WTC11 (cell line): ENCODE measurements around the gene AP4S1. TPM values are rescaled to one million over a fixed set of nuclear protein-coding genes. Genes with fewer than 3 reads are reported as not detected.

Experiments
- ATAC-seq: fragments of 200-7000 bp; cut with Tn5 transposase; 2 replicates; pipeline ENCODE4 v1.10.0; 2021; ENCODE audit warnings: mild to moderate bottlenecking, moderate library complexity
- CTCF ChIA-PET: fragments of 300-600 bp; sonication (Branson Sonifier 250); formaldehyde crosslinking; loops from one replicate; lab custom pipeline; 2021; ENCODE audit warnings: antibody characterized with exemption; lab: Charles Lee
- POLR2A ChIA-PET: fragments of 350-600 bp; sonication (Branson Sonifier 250); formaldehyde crosslinking; loops from one replicate; lab custom pipeline; 2021; ENCODE audit warnings: antibody characterized with exemption; lab: Charles Lee
- DNase-seq: peaks from one replicate; pipeline ENCODE4 v3.0.0; 2021; ENCODE audit warnings: low spot score
- H3K27ac Mint-ChIP-seq: 2 replicates; pipeline ENCODE4 v1.8.0; 2021; ENCODE audit warnings: mixed read lengths
- H3K27me3 Mint-ChIP-seq: 2 replicates; pipeline ENCODE4 v1.8.0; 2021; ENCODE audit warnings: low read depth, mild to moderate bottlenecking, moderate library complexity, mixed read lengths
- H3K36me3 Mint-ChIP-seq: 2 replicates; pipeline ENCODE4 v1.8.0; 2021; ENCODE audit warnings: mixed read lengths
- H3K4me1 Mint-ChIP-seq: 2 replicates; pipeline ENCODE4 v1.8.0; 2022; ENCODE audit warnings: mixed read lengths
- H3K4me3 Mint-ChIP-seq: 2 replicates; pipeline ENCODE4 v1.8.0; 2021; ENCODE audit warnings: mild to moderate bottlenecking, moderate library complexity, mixed read lengths
- H3K9me3 Mint-ChIP-seq: 2 replicates; pipeline ENCODE4 v1.8.0; 2021; ENCODE audit warnings: mixed read lengths
- AR ChIP-seq: fragments of 250-450 bp; sonication (Bioruptor Pico); IDR thresholded peaks from 2 replicates; pipeline ENCODE4 v1.9.0; 2021; ENCODE audit warnings: mild to moderate bottlenecking
- ATF6 ChIP-seq: sonication (generic); formaldehyde crosslinking; IDR thresholded peaks from 2 replicates; pipeline ENCODE4 v1.8.1; 2023; ENCODE audit warnings: mild to moderate bottlenecking, missing genetic modification reagents
- CDX4 ChIP-seq: fragments of 250-450 bp; sonication (Bioruptor Pico); IDR thresholded peaks from 2 replicates; pipeline ENCODE4 v1.9.0; 2021; ENCODE audit warnings: moderate library complexity, mild to moderate bottlenecking, inconsistent platforms, borderline replicate concordance
- CREM ChIP-seq: sonication (generic); formaldehyde crosslinking; IDR thresholded peaks from 2 replicates; pipeline ENCODE4 v1.8.1; 2022; ENCODE audit warnings: mild to moderate bottlenecking, missing genetic modification reagents, moderate library complexity
- EMX1 ChIP-seq: fragments of 250-450 bp; sonication (Bioruptor Pico); IDR thresholded peaks from 2 replicates; pipeline ENCODE4 v1.8.0; 2021; ENCODE audit warnings: mild to moderate bottlenecking
- ERG ChIP-seq: fragments of 250-450 bp; sonication (Bioruptor Pico); IDR thresholded peaks from 2 replicates; pipeline ENCODE4 v1.8.0; 2021; ENCODE audit warnings: mild to moderate bottlenecking
- GABPB1 ChIP-seq: sonication (generic); formaldehyde crosslinking; IDR thresholded peaks from 2 replicates; pipeline ENCODE4 v1.8.1; 2023; ENCODE audit warnings: mild to moderate bottlenecking, missing genetic modification reagents
- GTF2I ChIP-seq: fragments of 250-450 bp; sonication (Bioruptor Pico); conservative IDR thresholded peaks from 2 replicates; pipeline ENCODE4 v1.4.0; 2021; ENCODE audit warnings: mild to moderate bottlenecking
- HMGXB4 ChIP-seq: sonication (generic); formaldehyde crosslinking; IDR thresholded peaks from 2 replicates; pipeline ENCODE4 v1.8.1; 2023; ENCODE audit warnings: mild to moderate bottlenecking, moderate library complexity, missing genetic modification reagents
- NR3C1 ChIP-seq: sonication (generic); formaldehyde crosslinking; conservative IDR thresholded peaks from 2 replicates; pipeline ENCODE4 v1.8.1; 2023; ENCODE audit warnings: low read depth, mild to moderate bottlenecking, missing genetic modification reagents
- RELA ChIP-seq: sonication (generic); formaldehyde crosslinking; IDR thresholded peaks from 2 replicates; pipeline ENCODE4 v1.8.1; 2022; ENCODE audit warnings: missing genetic modification reagents, mild to moderate bottlenecking, borderline replicate concordance
- ZBTB43 ChIP-seq: sonication (generic); formaldehyde crosslinking; IDR thresholded peaks from 2 replicates; pipeline ENCODE4 v1.8.1; 2023; ENCODE audit warnings: mild to moderate bottlenecking, missing genetic modification reagents
- ZNF121 ChIP-seq: sonication (generic); formaldehyde crosslinking; IDR thresholded peaks from 2 replicates; pipeline ENCODE4 v1.8.0; 2023; ENCODE audit warnings: missing genetic modification reagents
- ZNF219 ChIP-seq: sonication (generic); formaldehyde crosslinking; IDR thresholded peaks from 2 replicates; pipeline ENCODE4 v1.8.0; 2023; ENCODE audit warnings: missing genetic modification reagents, mild to moderate bottlenecking, borderline replicate concordance
- ZNF416 ChIP-seq: fragments of 250-450 bp; sonication (Bioruptor Pico); IDR thresholded peaks from 2 replicates; pipeline ENCODE4 v1.9.0; 2021; ENCODE audit warnings: mild to moderate bottlenecking, inconsistent platforms
- total RNA-seq: library from RNA; stranded (reverse); gene quantifications from 3 replicates; pipeline ENCODE4 v1.2.3, GENCODE V29; 2021

The AP4S1 gene
- total RNA-seq, 1 experiment from 2014 or later = 7.0 TPM

- peak overlapping the region; percentile 78; the same call in 1 of the 2 replicates for H3K27ac Mint-ChIP-seq
- H3K4me3 Mint-ChIP-seq = no peak overlapping the region
- no peak for ATAC-seq
- no peaks in the 10 kb centered on the region for H3K27me3 Mint-ChIP-seq
- no peak for DNase-seq
- H3K9me3 Mint-ChIP-seq = peaks cover 24% of the 10 kb centered on the region
- peaks cover 34% of the 10 kb centered on the region for H3K36me3 Mint-ChIP-seq
- no peak for TF ChIP-seq CREM
- CTCF ChIA-PET = no interaction called here
- peaks cover 66% of the 10 kb centered on the region for H3K4me1 Mint-ChIP-seq
- POLR2A ChIA-PET = interaction anchor here (1.0 kb wide), 1 partner anchor 25 kb away, joined by 3 read pairs; the partner anchor contains the start of gene STRN3
Measured at GRCh38 chr14:31000629-31001338, 24.7 kb upstream of the AP4S1 start.

GRCh38 chr14:31001339-31001658 lies 24.1 kb upstream of the AP4S1 start:
- peaks cover 65% of the 10 kb centered on the region for H3K4me1 Mint-ChIP-seq

GRCh38 chr14:31003284-31003683 lies 22.2 kb upstream of the AP4S1 start:
- CTCF ChIA-PET = interaction anchor here (1.1 kb wide), 1 partner anchor 1070 kb away, joined by 3 read pairs; no protein-coding TSS in a partner anchor
- H3K27ac Mint-ChIP-seq = peak overlapping the region; percentile 78
- H3K4me3 Mint-ChIP-seq = no peak overlapping the region
- H3K4me1 Mint-ChIP-seq = peaks cover 49% of the 10 kb centered on the region
- H3K27me3 Mint-ChIP-seq = no peaks in the 10 kb centered on the region
- ATAC-seq (no peak), DNase-seq (no peak)
- peaks cover 31% of the 10 kb centered on the region for H3K36me3 Mint-ChIP-seq
- peaks cover 16% of the 10 kb centered on the region for H3K9me3 Mint-ChIP-seq
- POLR2A ChIA-PET = interaction anchor here (1.3 kb wide), 1 partner anchor 23 kb away, joined by 8 read pairs; no protein-coding TSS in a partner anchor
- TF ChIP-seq ATF6 (no peak), HMGXB4 (CRISPR knock-in tag) (no peak), ERG (CRISPR knock-in tag) (no peak), EMX1 (CRISPR knock-in tag) (no peak)

More at GRCh38 chr14:31001339-31001658, 24.1 kb upstream of the AP4S1 start:
- peaks cover 34% of the 10 kb centered on the region for H3K36me3 Mint-ChIP-seq
- TF ChIP-seq RELA (CRISPR knock-in tag) = no peak
- TF ChIP-seq ZBTB43 = no peak
- peak; percentile 82 for TF ChIP-seq GTF2I (CRISPR knock-in tag)
- TF ChIP-seq NR3C1 (CRISPR knock-in tag) = no peak
- TF ChIP-seq ZNF219 (CRISPR knock-in tag) = no peak
- no peak for TF ChIP-seq CDX4 (CRISPR knock-in tag)
- no peak for TF ChIP-seq AR (CRISPR knock-in tag)
- TF ChIP-seq ZNF416 = no peak
- no peak for TF ChIP-seq EMX1 (CRISPR knock-in tag)
- no peak for TF ChIP-seq GABPB1 (CRISPR knock-in tag)
- peak; percentile 83; the same call in 1 of the 2 replicates for TF ChIP-seq ZNF121
- ChIA-PET CTCF (no interaction called here), POLR2A (interaction anchor here (1.0 kb wide), 1 partner anchor 25 kb away, joined by 3 read pairs; the partner anchor contains the start of gene STRN3)
- peak overlapping the region; percentile 78 for H3K27ac Mint-ChIP-seq
- H3K27me3 Mint-ChIP-seq = no peaks in the 10 kb centered on the region
- H3K4me3 Mint-ChIP-seq = no peak overlapping the region
- H3K9me3 Mint-ChIP-seq = peaks cover 24% of the 10 kb centered on the region
- DNase-seq (no peak), ATAC-seq (no peak)
